ENCODE measurements around the gene SGTA.

Gene SGTA

DNA sequence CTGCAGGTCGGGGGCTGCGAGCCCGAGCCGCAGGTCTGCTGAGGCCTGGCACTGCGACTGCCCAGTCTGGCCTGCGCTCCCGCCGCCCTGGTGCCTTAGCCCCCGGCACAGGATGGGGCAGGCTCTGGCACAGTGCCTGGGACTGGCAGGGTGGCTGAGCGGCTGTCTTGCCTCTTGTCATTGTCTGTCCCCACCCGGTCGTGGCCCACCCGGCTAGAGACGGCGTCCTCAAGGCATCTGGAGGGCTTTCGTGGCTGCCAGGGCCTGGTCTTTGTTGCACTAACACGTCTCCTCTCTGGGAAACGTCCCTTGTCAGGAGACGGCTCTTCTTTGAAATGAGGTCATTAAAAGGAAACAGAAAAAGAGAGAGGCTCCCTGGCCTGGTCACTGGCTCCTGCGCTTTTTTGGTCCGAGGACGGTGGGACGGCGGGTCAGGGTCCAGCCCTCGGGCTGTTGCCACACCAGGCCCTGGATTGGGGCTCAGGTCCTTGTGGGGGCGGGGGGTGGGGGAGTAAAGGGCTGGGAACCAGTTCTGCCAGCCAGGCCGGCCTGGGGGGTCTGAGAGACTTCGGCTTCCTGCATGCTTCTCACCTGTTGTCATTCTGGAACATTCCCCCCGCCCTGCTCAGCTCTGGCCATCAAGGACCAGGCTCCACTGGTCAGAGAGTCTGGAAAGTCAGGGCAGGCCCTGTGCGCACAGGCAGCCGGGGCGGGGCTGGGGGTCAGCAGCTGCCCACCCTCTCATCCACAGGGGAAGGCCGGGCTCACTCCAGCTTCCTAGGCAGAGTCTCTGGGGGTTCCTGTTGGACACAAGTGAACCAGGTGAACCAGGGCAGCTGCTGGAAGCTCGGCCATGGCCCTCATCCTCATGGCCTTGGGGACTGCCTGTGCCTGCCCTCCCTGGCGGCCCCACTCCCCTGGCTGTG lies 30.4 kb upstream of the SGTA start:
- no peaks in the 10 kb centered on the region for H3K4me1 Mint-ChIP-seq (ENCODE audit: low read depth)
- no peaks in the 10 kb centered on the region for H3K9me3 Mint-ChIP-seq
- peaks cover 8% of the 10 kb centered on the region for H3K36me3 Mint-ChIP-seq (ENCODE audit: low read depth)
- H3K27me3 Mint-ChIP-seq (ENCODE audit: low read depth): no peaks in the 10 kb centered on the region
- H3K4me3 Mint-ChIP-seq: no peak overlapping the region
- no peak overlapping the region for H3K27ac Mint-ChIP-seq
- DNase-seq (ENCODE audit: low spot score): no peak

DNA sequence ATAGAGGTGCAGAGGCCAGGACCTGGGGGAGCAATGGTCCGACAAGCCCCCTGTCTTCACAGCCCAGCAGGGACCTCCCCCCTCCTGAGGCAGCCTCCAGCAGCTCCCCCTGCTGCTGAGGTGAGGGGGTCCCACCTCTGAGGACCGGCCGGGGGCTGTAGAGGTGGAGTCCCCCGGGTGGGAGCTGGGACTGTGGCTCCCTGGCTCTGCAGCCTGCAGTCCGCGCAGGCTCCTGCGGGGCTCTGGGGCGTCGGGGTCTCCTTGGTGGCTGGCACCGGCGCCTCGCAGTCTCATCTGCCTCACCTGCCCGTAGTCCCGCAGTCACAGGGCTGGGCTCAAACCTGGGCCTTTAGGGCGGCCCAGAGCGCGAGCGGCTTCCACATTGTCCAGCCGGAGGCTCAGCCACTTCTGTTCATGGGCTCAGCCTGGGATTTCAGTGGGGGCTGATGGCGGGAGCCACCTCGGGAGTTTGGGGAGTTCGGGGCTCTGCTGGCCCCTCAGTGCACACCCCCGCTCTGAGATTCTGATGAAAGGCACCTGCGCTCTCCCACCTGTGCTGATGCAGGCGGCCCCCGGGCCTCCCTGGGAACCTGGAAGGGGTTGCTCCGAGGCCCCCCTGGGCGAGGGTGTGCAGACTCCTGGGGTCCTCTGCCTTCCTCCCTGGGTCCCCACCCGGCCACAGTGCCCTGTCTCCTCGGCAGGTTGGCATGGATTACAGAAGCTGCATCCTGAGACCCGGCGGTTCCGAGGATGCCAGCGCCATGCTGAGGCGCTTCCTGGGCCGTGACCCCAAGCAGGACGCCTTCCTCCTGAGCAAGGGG lies 29.6 kb upstream of the SGTA start:
- no peak for DNase-seq (ENCODE audit: low spot score)
- peaks cover 8% of the 10 kb centered on the region for H3K36me3 Mint-ChIP-seq (ENCODE audit: low read depth)
- no peak overlapping the region for H3K4me3 Mint-ChIP-seq
- H3K27me3 Mint-ChIP-seq (ENCODE audit: low read depth): no peaks in the 10 kb centered on the region
- no peak overlapping the region for H3K27ac Mint-ChIP-seq
- H3K9me3 Mint-ChIP-seq: no peaks in the 10 kb centered on the region
- no peaks in the 10 kb centered on the region for H3K4me1 Mint-ChIP-seq (ENCODE audit: low read depth)

DNA sequence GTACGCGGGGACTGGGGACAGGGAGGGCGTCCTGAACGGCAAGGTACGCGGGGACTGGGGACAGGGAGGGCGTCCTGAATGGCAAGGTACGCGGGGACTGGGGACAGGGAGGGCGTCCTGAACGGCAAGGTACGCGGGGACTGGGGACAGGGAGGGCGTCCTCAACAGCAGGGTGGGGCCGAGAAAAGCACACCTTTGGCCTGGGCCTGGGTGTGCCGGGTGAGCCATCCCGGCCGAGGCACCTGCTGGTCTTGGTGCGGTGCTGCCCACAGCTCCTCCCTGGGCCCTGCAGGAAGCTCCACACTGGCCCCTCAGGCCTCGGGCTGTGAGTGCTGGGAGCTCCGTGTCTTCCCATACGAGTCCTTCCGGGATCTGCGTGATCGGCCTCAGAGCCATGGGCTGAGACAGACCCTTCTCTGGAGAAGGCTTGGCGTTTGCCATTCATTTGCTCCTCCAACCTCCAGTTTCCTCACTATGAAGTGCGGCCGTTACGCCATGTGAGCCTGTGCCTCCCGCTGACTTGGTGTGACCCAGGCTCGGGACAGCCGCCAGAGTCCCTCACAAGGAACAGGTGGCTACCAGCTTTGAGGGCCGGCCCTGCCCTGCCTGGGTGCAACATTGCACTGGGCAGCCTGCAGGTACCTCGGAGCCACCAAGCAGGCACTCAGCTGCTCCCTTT lies 28.8 kb upstream of the SGTA start:
- Mint-ChIP-seq H3K4me3 (no peak overlapping the region), H3K9me3 (no peaks in the 10 kb centered on the region), H3K4me1 (ENCODE audit: low read depth) (no peaks in the 10 kb centered on the region), H3K36me3 (ENCODE audit: low read depth) (peaks cover 8% of the 10 kb centered on the region), H3K27ac (no peak overlapping the region), H3K27me3 (ENCODE audit: low read depth) (no peaks in the 10 kb centered on the region)
- no peak for DNase-seq (ENCODE audit: low spot score)

DNA sequence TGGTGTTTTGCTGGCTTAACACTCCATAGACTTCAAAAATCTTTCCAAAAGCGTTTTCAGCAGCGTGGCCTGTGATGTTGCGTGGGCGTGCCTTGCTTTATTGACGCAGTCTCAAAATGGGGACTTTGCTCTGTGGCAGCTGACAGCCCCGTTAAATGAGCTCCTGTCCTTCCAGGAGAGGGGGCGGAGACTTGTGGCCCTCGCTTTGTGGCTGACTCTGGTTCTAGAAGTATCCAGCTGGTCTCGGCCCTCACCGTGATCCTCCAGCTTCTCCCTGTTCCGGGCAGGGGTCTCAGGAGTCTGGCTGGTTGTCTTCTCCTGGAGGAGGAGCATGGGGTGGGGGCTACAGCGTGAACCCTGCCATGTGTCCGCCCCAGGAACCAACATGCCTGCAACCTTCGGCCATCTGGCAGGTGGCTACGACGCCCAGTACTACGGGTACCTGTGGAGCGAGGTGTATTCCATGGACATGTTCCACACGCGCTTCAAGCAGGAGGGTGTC lies 28.2 kb upstream of the SGTA start:
- H3K36me3 Mint-ChIP-seq (ENCODE audit: low read depth): peaks cover 8% of the 10 kb centered on the region
- DNase-seq (ENCODE audit: low spot score): no peak
- H3K4me3 Mint-ChIP-seq: no peak overlapping the region
- H3K27me3 Mint-ChIP-seq (ENCODE audit: low read depth): no peaks in the 10 kb centered on the region
- no peaks in the 10 kb centered on the region for H3K4me1 Mint-ChIP-seq (ENCODE audit: low read depth)
- no peak overlapping the region for H3K27ac Mint-ChIP-seq
- no peaks in the 10 kb centered on the region for H3K9me3 Mint-ChIP-seq

DNA sequence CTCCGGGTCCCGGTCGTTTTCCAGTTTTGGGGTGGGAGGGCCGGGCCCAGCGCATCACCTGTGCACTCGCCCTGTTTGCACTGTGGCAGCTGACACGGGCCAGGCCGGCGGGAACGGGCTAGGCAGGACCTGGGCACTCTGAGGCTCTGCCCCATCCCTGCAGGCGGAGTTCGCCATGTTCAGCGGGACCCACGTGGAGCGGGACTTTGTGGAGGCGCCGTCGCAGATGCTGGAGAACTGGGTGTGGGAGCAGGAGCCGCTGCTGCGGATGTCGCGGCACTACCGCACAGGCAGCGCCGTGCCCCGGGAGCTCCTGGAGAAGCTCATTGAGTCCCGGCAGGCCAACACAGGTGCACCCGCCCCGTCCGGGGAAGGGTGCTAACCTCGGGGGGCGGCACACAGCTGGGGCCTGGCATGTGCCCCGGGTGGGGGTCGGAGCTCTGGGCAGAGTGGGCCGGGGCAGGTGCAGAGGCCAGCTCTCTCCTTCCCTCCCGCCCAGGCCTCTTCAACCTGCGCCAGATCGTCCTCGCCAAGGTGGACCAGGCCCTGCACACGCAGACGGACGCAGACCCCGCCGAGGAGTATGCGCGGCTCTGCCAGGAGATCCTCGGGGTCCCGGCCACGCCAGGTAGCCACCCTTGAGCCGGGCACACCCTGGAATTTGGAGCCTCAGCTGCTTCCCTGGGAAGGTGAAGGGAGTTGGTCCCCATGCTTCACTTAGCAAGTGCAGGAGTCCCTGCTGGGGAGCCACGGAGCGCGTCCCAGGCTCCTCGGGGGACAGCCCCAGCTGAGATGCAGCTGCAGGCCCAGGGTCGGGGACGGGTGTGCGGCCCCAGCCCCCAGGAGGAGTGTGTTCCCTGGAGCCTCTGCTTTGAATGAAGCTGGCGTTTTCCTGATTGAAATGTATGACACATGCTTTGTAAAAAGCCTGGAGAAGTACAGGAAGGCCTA lies 27.3 kb upstream of the SGTA start:
- Mint-ChIP-seq H3K4me3 (no peak overlapping the region), H3K36me3 (ENCODE audit: low read depth) (peaks cover 10% of the 10 kb centered on the region), H3K4me1 (ENCODE audit: low read depth) (no peaks in the 10 kb centered on the region), H3K27ac (no peak overlapping the region), H3K9me3 (no peaks in the 10 kb centered on the region), H3K27me3 (ENCODE audit: low read depth) (no peaks in the 10 kb centered on the region)
- DNase-seq (ENCODE audit: low spot score): no peak

DNA sequence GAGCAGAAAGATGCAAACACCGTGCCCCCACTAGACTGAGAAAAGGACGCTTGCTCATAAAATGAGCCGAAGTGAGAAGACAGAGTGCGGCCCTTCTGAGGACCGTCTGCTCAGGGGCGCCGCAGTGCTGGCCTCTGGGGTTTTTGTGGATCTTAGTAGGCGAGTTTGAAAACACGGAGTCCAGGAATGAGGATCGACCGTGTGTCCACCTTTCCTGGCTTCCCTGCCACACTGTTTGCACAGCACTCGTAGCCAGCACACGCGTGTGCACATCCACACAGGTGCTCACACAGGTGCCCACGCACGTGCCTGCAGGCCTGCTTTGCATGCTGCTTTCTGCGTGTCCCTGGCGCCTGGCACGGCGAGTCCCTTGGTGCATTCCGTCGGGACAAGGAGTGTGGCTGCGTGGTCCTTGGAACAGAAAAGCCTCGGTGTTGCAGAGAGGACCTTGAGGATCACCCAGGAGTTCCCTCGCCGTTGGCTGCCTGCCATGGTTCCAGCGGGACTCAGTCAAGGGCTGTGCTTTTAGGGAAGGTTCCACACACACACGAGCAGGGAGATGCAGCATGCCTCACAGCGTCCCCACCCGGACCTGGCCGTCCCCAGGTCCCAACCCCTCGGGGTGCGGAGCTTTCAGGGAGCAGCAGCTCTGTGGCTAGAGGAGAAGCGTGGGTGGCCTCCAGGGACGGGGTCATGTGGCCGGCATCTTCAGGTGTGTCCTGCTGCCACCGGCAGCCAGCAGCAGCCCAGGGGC lies 26.5 kb upstream of the SGTA start:
- DNase-seq (ENCODE audit: low spot score): no peak
- Mint-ChIP-seq H3K27ac (no peak overlapping the region), H3K9me3 (no peaks in the 10 kb centered on the region), H3K4me1 (ENCODE audit: low read depth) (no peaks in the 10 kb centered on the region), H3K27me3 (ENCODE audit: low read depth) (no peaks in the 10 kb centered on the region), H3K4me3 (no peak overlapping the region), H3K36me3 (ENCODE audit: low read depth) (peaks cover 11% of the 10 kb centered on the region)

DNA sequence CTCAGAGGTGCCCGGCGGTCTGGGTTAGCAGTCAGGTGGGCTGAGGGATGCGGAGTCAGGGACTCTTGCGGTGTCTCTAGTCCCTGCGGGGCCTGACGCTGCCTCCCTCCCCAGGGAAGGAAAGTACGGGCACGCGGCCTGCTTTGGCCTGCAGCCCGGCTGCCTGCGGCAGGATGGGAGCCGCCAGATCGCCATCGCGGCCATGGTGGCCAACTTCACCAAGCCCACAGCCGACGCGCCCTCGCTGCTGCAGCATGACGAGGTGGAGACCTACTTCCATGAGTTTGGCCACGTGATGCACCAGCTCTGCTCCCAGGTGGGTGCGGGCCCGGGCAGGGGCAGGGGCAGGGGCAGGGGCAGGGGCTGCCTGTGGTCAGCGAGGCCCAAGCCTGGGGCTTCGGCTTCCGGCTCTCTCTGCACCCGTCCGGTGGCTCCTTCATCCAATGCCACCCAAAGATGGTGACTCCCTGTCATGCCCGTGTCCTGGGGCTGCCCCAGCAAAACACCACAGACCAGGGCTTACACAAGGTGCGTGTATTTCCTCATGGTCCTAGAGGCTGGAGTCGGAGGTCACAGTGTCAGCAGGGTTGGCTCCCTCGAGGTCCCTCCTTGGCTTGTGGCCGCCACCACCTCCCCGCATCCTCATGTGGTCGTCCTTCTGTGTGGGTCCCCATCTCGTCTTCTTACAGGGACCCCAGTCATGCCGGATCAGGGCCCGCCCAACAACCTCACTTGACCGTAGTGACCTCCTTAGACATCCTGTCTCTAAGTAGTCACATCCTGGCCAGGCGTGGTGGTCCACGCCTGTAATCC lies 25.3 kb upstream of the SGTA start:
- peaks cover 8% of the 10 kb centered on the region for H3K36me3 Mint-ChIP-seq (ENCODE audit: low read depth)
- H3K27me3 Mint-ChIP-seq (ENCODE audit: low read depth): no peaks in the 10 kb centered on the region
- H3K4me1 Mint-ChIP-seq (ENCODE audit: low read depth): no peaks in the 10 kb centered on the region
- no peak for DNase-seq (ENCODE audit: low spot score)
- no peak overlapping the region for H3K4me3 Mint-ChIP-seq
- no peaks in the 10 kb centered on the region for H3K9me3 Mint-ChIP-seq
- no peak overlapping the region for H3K27ac Mint-ChIP-seq

DNA sequence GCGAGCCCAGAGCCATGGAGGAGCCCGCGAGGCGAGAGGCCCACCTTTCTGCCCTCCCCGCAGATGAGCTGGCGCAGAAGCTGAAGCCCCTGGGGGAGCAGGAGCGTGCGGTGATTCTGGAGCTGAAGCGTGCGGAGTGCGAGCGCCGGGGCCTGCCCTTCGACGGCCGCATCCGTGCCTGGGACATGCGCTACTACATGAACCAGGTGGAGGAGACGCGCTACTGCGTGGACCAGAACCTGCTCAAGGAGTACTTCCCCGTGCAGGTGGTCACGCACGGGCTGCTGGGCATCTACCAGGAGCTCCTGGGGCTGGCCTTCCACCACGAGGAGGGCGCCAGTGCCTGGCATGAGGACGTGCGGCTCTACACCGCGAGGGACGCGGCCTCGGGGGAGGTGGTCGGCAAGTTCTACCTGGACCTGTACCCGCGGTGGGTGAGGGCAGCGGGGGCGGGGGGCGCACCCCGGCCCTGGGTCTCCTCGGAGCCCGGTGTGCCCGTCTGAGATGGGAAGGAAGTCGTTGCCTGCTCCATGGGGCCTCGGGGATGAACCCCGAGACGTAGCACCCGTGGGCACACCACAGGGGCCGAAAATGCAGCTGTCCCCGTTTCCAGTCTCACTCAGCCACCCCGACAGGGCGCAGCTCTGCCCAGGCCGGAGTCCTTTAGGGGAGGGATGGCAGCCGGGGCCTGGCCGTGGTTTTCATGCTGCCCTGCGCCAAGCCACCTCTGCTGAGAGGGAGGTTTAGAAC lies 24.5 kb upstream of the SGTA start:
- Mint-ChIP-seq H3K4me3 (no peak overlapping the region), H3K27me3 (ENCODE audit: low read depth) (no peaks in the 10 kb centered on the region), H3K4me1 (ENCODE audit: low read depth) (no peaks in the 10 kb centered on the region), H3K27ac (no peak overlapping the region), H3K9me3 (no peaks in the 10 kb centered on the region), H3K36me3 (ENCODE audit: low read depth) (peaks cover 11% of the 10 kb centered on the region)
- no peak for DNase-seq (ENCODE audit: low spot score)

DNA sequence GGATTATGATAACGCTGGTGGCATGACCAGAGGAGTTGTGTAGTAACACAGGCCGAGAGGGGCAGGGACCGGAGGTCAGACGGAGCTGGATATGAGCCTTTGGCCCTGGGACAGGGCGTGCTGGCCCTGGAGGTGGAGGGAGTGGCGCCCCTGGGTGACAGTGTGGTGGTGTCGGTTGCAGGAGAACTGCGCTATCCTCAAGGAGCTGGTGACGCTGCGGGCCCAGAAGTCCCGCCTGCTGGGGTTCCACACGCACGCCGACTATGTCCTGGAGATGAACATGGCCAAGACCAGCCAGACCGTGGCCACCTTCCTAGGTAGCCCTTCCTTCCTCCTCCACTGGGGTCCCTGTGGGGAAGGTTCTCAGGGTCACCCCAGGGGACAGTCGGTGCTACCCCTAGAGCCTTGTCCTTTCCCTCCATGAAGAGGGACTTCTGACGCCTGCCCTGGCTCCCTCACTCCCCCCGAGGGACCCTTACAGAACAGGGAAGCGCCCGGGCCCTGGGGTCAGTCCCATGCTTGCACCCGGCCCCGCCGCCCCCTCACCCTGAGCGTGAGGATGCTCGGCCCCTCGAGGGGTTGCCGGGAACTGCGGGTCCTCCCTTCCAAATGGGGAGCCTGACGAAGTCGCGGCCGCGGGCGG lies 23.8 kb upstream of the SGTA start:
- Mint-ChIP-seq H3K4me1 (ENCODE audit: low read depth) (no peaks in the 10 kb centered on the region), H3K36me3 (ENCODE audit: low read depth) (peaks cover 13% of the 10 kb centered on the region), H3K27ac (no peak overlapping the region), H3K27me3 (ENCODE audit: low read depth) (no peaks in the 10 kb centered on the region), H3K9me3 (no peaks in the 10 kb centered on the region), H3K4me3 (no peak overlapping the region)
- no peak for DNase-seq (ENCODE audit: low spot score)

DNA sequence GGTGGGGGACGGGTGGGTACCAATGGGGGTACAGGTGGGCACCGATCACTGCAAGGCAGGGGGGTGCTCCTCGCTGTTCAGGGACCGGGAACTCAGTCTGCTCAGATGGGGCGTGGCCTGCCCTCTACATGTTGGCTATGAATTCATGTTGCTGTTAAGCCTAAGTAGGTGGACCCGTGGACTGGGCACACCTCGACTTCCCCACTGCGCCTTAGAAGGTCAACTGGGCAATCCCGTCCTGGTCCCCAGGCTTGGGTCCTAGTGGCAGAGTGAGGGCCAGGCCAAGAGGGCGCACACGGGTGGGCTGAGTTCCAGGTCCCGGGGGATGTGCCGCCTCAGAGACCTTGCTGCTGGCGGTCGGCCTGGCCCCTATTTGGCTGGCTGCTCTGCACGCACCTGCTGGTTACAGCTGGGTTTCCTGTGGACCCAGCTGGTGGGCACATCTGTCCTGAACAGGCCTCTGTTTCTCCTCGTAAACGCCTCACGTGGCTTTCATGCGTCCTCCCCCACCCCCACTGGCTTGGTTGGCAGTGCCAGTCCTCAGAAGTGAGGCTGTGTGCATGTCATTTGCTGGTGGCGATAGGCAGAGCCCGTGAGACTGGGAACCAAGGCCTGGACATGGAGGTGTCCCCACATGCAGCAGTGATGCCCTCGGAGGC lies 23.0 kb upstream of the SGTA start:
- no peak overlapping the region for H3K27ac Mint-ChIP-seq
- H3K36me3 Mint-ChIP-seq (ENCODE audit: low read depth): peaks cover 15% of the 10 kb centered on the region
- no peaks in the 10 kb centered on the region for H3K9me3 Mint-ChIP-seq
- no peak overlapping the region for H3K4me3 Mint-ChIP-seq
- DNase-seq (ENCODE audit: low spot score): no peak
- H3K4me1 Mint-ChIP-seq (ENCODE audit: low read depth): no peaks in the 10 kb centered on the region
- H3K27me3 Mint-ChIP-seq (ENCODE audit: low read depth): no peaks in the 10 kb centered on the region
